ENCODE results near the gene SH3BP2.
"Not testable (repeated sequence)": the region's sequence is repeated elsewhere in the genome, so short reads cannot be mapped to it uniquely, and the experiment has no call there.

GRCh38 chr4:2762486-2763370 is 30.2 kb upstream of the SH3BP2 start:
- TF ChIP-seq CTCF (conservative IDR thresholded peaks at IDR 0.05; ENCODE audit: low read length); EZH2phosphoT487 (IDR thresholded peaks at IDR 0.05; ENCODE audit: borderline replicate concordance, low read depth, low read length): not testable (repeated sequence)

Measured in OCI-LY7 (cell line).